OCI-LY1 (cell line): ENCODE data around the gene GLDC.

Experiments
- H2AFZ ChIP-seq: fragments of 200-600 bp; sonication (generic), shearing (Covaris generic); 2 replicates; pipeline ENCODE4 v1.6.0; 2014; ENCODE audit warnings: antibody characterized with exemption, mild to moderate bottlenecking, low read length
- H3F3A ChIP-seq: fragments of 200-600 bp; sonication (generic), shearing (Covaris generic); 2 replicates; pipeline ENCODE4 v1.6.0; 2014; ENCODE audit warnings: mild to moderate bottlenecking, antibody characterized with exemption, low read length, moderate library complexity; ENCODE audit not compliant: insufficient read depth
- H3K27ac ChIP-seq: fragments of 200-600 bp; sonication (generic); 2 replicates; pipeline ENCODE4 v1.5.1; 2014; ENCODE audit warnings: low read length, mixed run types, mild to moderate bottlenecking, low read depth; ENCODE audit not compliant: poor library complexity, severe bottlenecking
- H3K27me3 ChIP-seq: fragments of 200-600 bp; sonication (generic); 2 replicates; pipeline ENCODE4 v1.6.0; 2014; ENCODE audit warnings: antibody characterized with exemption, mild to moderate bottlenecking, low read length, moderate library complexity; ENCODE audit not compliant: insufficient read depth
- H3K36me3 ChIP-seq: fragments of 200-600 bp; sonication (generic); 2 replicates; pipeline ENCODE4 v1.6.1; 2014; ENCODE audit warnings: mild to moderate bottlenecking, antibody characterized with exemption, low read length, moderate library complexity, mixed read lengths; ENCODE audit not compliant: insufficient read depth
- H3K4me1 ChIP-seq: fragments of 200-600 bp; sonication (generic); 2 replicates; pipeline ENCODE4 v1.5.1; 2014; ENCODE audit warnings: mild to moderate bottlenecking, low read length, moderate library complexity; ENCODE audit not compliant: insufficient read depth, severe bottlenecking
- H3K4me2 ChIP-seq: fragments of 200-600 bp; sonication (generic), shearing (Covaris generic); 2 replicates; pipeline ENCODE4 v1.6.1; 2014; ENCODE audit warnings: low read length
- H3K4me3 ChIP-seq: fragments of 200-600 bp; sonication (generic); 2 replicates; pipeline ENCODE4 v1.5.1; 2014; ENCODE audit warnings: low read length, low read depth, mild to moderate bottlenecking, mixed read lengths; ENCODE audit not compliant: poor library complexity, severe bottlenecking
- H3K79me2 ChIP-seq: fragments of 200-600 bp; shearing (Covaris generic); 2 replicates; pipeline ENCODE4 v1.6.1; 2016; ENCODE audit warnings: mixed run types, low read length, mixed read lengths; ENCODE audit not compliant: insufficient read depth
- H3K9ac ChIP-seq: fragments of 200-600 bp; sonication (generic), shearing (Covaris generic); 2 replicates; pipeline ENCODE4 v1.6.1; 2014; ENCODE audit warnings: mild to moderate bottlenecking, low read length, mixed read lengths
- H3K9me2 ChIP-seq: fragments of 200-600 bp; sonication (generic), shearing (Covaris generic); 2 replicates; pipeline ENCODE4 v1.6.1; 2014; ENCODE audit warnings: low read depth, mild to moderate bottlenecking, low read length, mixed read lengths
- H3K9me3 ChIP-seq: fragments of 200-600 bp; shearing (Covaris generic); 2 replicates; pipeline ENCODE4 v1.6.1; 2014; ENCODE audit warnings: low read length, mixed read lengths
- H4K20me1 ChIP-seq: fragments of 200-600 bp; sonication (generic), shearing (Covaris generic); 2 replicates; pipeline ENCODE4 v1.6.0; 2016; ENCODE audit warnings: mild to moderate bottlenecking, low read length; ENCODE audit not compliant: insufficient read depth
- EZH2 ChIP-seq: fragments of 200-600 bp; sonication (generic), shearing (Covaris generic); IDR thresholded peaks from 2 replicates; pipeline ENCODE4 v1.8.0; 2017; ENCODE audit warnings: borderline replicate concordance, mixed run types, mild to moderate bottlenecking, antibody characterized with exemption, low read length, moderate library complexity, mixed read lengths

The GLDC gene

DNA sequence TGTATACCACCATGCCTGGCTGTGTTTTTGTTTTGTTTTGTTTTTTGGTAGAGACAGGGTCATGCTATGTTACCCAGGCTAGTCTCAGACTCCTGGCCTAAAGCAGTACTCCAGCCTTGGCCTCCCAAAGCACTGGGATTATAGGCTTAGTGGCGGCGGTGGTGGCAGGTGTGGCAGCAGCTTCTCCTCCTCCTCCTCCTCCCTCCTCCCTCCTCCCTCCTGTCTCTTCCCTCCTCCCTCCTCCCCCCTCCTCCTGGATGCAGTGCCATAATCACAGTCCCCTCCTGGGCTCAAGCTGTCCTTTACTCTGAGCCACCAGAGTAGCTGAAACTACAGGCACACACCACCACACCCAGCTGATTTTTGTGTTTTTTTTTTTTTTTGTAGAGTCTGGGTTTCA, 161.3 kb downstream of the GLDC start:
- no peak overlapping the region for H3K4me3 ChIP-seq
- H2AFZ ChIP-seq = no peak overlapping the region
- no peaks in the 10 kb centered on the region for H3K79me2 ChIP-seq
- H3K27ac ChIP-seq = no peak overlapping the region
- H4K20me1 ChIP-seq = no peaks in the 10 kb centered on the region
- no peaks in the 10 kb centered on the region for H3K9me3 ChIP-seq
- no peaks in the 10 kb centered on the region for H3K9me2 ChIP-seq
- no peak for TF ChIP-seq EZH2
- H3K36me3 ChIP-seq = peaks cover 73% of the 10 kb centered on the region
- no peaks in the 10 kb centered on the region; the same call in 1 of the 2 replicates for H3F3A ChIP-seq
- no peaks in the 10 kb centered on the region for H3K27me3 ChIP-seq
- H3K9ac ChIP-seq = no peak overlapping the region
- no peak overlapping the region for H3K4me2 ChIP-seq
- H3K4me1 ChIP-seq = no peaks in the 10 kb centered on the region
